Endothelial cell of umbilical vein (primary cell): ENCODE measurements around the gene MAN1A1. TPM values are rescaled to one million over a fixed set of nuclear protein-coding genes. Genes with fewer than 3 reads are reported as not detected.

Source experiments
- BruUV-seq: library from RNA; stranded (reverse); fragments of 400-500 nt; replicated peaks from 2 replicates; lab custom pipeline; 2021; lab: Mats Ljungman, UMichigan
- CTCF ChIA-PET: fragments of 300-600, 350-600 bp; sonication (Branson Sonifier 250); formaldehyde crosslinking; loops from one replicate; lab custom pipeline; 2021; ENCODE audit warnings: antibody characterized with exemption, inconsistent platforms; lab: Charles Lee
- POLR2A ChIA-PET: fragments of 300-600, 350-600 bp; sonication (Branson Sonifier 250); formaldehyde crosslinking; loops from one replicate; lab custom pipeline; 2021; ENCODE audit warnings: antibody characterized with exemption, inconsistent platforms; lab: Charles Lee
- DNase-seq: peaks from one replicate; pipeline ENCODE4 v3.0.0-alpha.2; 2011; ENCODE audit warnings: low read depth, low spot score
- FAIRE-seq: peaks from 2 replicates; lab custom pipeline; 2011; peaks lifted over from hg19 to GRCh38; lab: Jason Lieb, UNC
- H2AFZ ChIP-seq: 2 replicates; pipeline ENCODE4 v1.6.0; 2012; ENCODE audit warnings: low read depth, low read length, control low read depth, inconsistent platforms
- H3K27ac ChIP-seq: 2 replicates; pipeline ENCODE4 v1.5.1; 2011; ENCODE audit warnings: low read depth, mild to moderate bottlenecking, control low read depth, low read length, moderate library complexity; ENCODE audit not compliant: insufficient read depth
- H3K27me3 ChIP-seq, 2 experiments: 2 replicates each; pipeline versions ENCODE4 v1.6.0 to v1.6.1; 2011; ENCODE audit warnings: low read length in 2 of 2, mixed read lengths in 1 of 2; ENCODE audit not compliant: control insufficient read depth in 2 of 2, insufficient read depth in 2 of 2
- H3K36me3 ChIP-seq, 2 experiments: 2 replicates in 1 of 2; 3 replicates in 1 of 2; pipeline ENCODE4 v1.5.1; 2011; ENCODE audit warnings: low read length in 2 of 2, mild to moderate bottlenecking in 1 of 2, moderate library complexity in 1 of 2; ENCODE audit not compliant: control insufficient read depth in 2 of 2, insufficient read depth in 2 of 2; ENCODE audit errors: extremely low read depth in 1 of 2
- H3K4me1 ChIP-seq: 3 replicates; pipeline ENCODE4 v1.5.1; 2011; ENCODE audit warnings: mild to moderate bottlenecking, low read length; ENCODE audit not compliant: control insufficient read depth, insufficient read depth; ENCODE audit errors: extremely low read depth
- H3K4me2 ChIP-seq: 2 replicates; pipeline ENCODE4 v1.6.1; 2011; ENCODE audit warnings: low read length, control low read depth, mixed read lengths; ENCODE audit not compliant: insufficient read depth
- H3K4me3 ChIP-seq, 3 experiments: fragments of 200-600 bp in 1 of 3; sonication (generic), shearing (Covaris generic) in 1 of 3; replicated peaks in 1 of 3; 2 replicates each; pipeline ENCODE4 v1.5.1; 2011 to 2016; ENCODE audit warnings: control low read depth in 3 of 3, low read length in 3 of 3, mild to moderate bottlenecking in 2 of 3, inconsistent platforms in 1 of 3, low read depth in 1 of 3, moderate library complexity in 1 of 3; ENCODE audit not compliant: insufficient read depth in 1 of 3
- H3K79me2 ChIP-seq: 2 replicates; pipeline ENCODE4 v1.6.0; 2012; ENCODE audit warnings: low read length, inconsistent platforms; ENCODE audit not compliant: control insufficient read depth, insufficient read depth
- H3K9ac ChIP-seq: replicated peaks from 2 replicates; pipeline ENCODE3; 2011; ENCODE audit warnings: low read length, control low read depth; ENCODE audit not compliant: insufficient read depth; ENCODE audit errors: extremely low read depth
- H3K9me1 ChIP-seq: replicated peaks from 3 replicates; pipeline ENCODE4 v1.6.0; 2011; ENCODE audit warnings: mild to moderate bottlenecking, low read length; ENCODE audit not compliant: control insufficient read depth, insufficient read depth; ENCODE audit errors: extremely low read depth
- H3K9me3 ChIP-seq: replicated peaks from 2 replicates; pipeline ENCODE4 v1.5.1; 2012; ENCODE audit warnings: low read length, inconsistent platforms; ENCODE audit not compliant: control insufficient read depth, insufficient read depth
- H4K20me1 ChIP-seq: replicated peaks from 2 replicates; pipeline ENCODE3; 2011; ENCODE audit warnings: mild to moderate bottlenecking, low read length; ENCODE audit not compliant: control insufficient read depth, insufficient read depth; ENCODE audit errors: extremely low read depth
- EZH2 ChIP-seq: IDR thresholded peaks from 2 replicates; pipeline ENCODE4 v1.6.1; 2012; ENCODE audit warnings: borderline replicate concordance, low read depth, mild to moderate bottlenecking, moderate library complexity, low read length, inconsistent platforms; ENCODE audit not compliant: severe bottlenecking
- FOS ChIP-seq: IDR thresholded peaks from 2 replicates; pipeline ENCODE4 v1.6.1; 2011; ENCODE audit warnings: mild to moderate bottlenecking, low read length, moderate library complexity, borderline replicate concordance; ENCODE audit not compliant: insufficient read depth
- GATA2 ChIP-seq: IDR thresholded peaks from 2 replicates; pipeline ENCODE4 v1.7.0; 2011; ENCODE audit warnings: low read depth, mild to moderate bottlenecking, moderate library complexity, mixed read lengths, low read length; ENCODE audit not compliant: insufficient read length, insufficient read depth
- JUN ChIP-seq: IDR thresholded peaks from 2 replicates; pipeline ENCODE4 v1.6.1; 2011; ENCODE audit warnings: borderline replicate concordance, low read depth; ENCODE audit not compliant: insufficient read length, insufficient read depth
- MYC ChIP-seq: IDR thresholded peaks from one replicate; pipeline ENCODE4 v1.6.1; 2011; ENCODE audit warnings: mild to moderate bottlenecking, low read depth, low read length
- POLR2A ChIP-seq: IDR thresholded peaks from 2 replicates; pipeline ENCODE4 v1.6.1; 2012; ENCODE audit warnings: low read depth, mild to moderate bottlenecking, control low read depth, low read length
- POLR2AphosphoS5 ChIP-seq: IDR thresholded peaks from 2 replicates; pipeline ENCODE4 v1.6.1; 2012; ENCODE audit warnings: low read depth, mild to moderate bottlenecking, control low read depth, low read length, moderate library complexity; ENCODE audit not compliant: insufficient read depth
- dilution Hi-C: fragments of 300-500 bp; cut with MboI; formaldehyde crosslinking; loops from one replicate; pipeline ENCODE4 v1.15.0; 2019; ENCODE audit warnings: low sequenced_read_pairs; ENCODE audit not compliant: extremely low pct_ligation_motif_present
- intact Hi-C: fragments of 100-400 bp; cut with micrococcal nuclease; formaldehyde crosslinking; loops from one replicate; pipeline ENCODE4 v1.10.0; 2022
- polyA plus RNA-seq, 4 experiments: library from polyadenylated mRNA; depleted of rRNA in 3 of 4; stranded (reverse) in 3 of 4; unstranded in 1 of 4; fragments of >200 nt; gene quantifications; 2 replicates each; pipeline versions ENCODE4 v1.2.1 to v1.2.3, GENCODE V29; 2011 to 2012; ENCODE audit warnings: missing spikeins in 1 of 4
- total RNA-seq: library from RNA; stranded (reverse); gene quantifications from 2 replicates; pipeline ENCODE4 v1.2.3, GENCODE V29; 2021
- TF ChIP-seq, protein P1 (sequence below): IDR thresholded peaks from 2 replicates; pipeline ENCODE4 v1.6.1; 2011; ENCODE audit not compliant: insufficient read depth, insufficient read length
- TF ChIP-seq, protein P2 (sequence below), 2 donors: IDR thresholded peaks; 1 replicate in 1 of 2; 2 replicates in 1 of 2; pipeline ENCODE4 v1.5.1; 2011; ENCODE audit warnings: low read length in 2 of 2, mild to moderate bottlenecking in 2 of 2, moderate library complexity in 2 of 2, control low read depth in 1 of 2, inconsistent platforms in 1 of 2, low read depth in 1 of 2; ENCODE audit not compliant: insufficient read depth in 1 of 2; ENCODE audit errors: extremely low read depth in 1 of 2

MAN1A1 gene
- total and polyA plus RNA-seq, 2 donors (not counting 3 experiments of a cell fraction or from before 2014, with no cell fraction given), result 3.3 to 12.9 TPM

DNA sequence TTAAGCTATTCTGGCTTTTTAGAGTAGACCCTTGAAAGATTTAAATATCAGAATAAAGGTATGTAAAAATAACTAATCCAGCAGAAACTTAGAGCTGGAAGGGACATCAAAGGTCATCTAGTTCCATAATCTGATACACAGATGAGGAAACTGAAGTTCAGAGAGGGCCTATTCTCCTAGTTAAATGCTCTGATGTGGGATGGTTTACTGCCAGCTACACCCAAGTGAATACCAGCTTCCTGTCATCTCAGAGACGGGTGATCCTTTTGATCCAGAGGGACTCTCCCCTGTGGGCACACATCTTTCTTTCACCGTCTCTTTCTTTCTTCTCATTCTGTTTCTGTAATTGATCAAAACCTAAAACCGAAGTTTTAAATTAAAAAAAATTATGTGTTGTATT, 94.1 kb downstream of the MAN1A1 start:
- Histone ChIP-seq H3K4me2 (no peak overlapping the region), H3K9me1 (no peaks in the 10 kb centered on the region), H3K36me3 (no peaks in the 10 kb centered on the region), H2AFZ (no peak overlapping the region), H4K20me1 (no peaks in the 10 kb centered on the region), H3K4me3 (no peak overlapping the region), H3K9ac (no peak overlapping the region), H3K9me3 (no peaks in the 10 kb centered on the region), H3K27me3 (no peaks in the 10 kb centered on the region), H3K79me2 (no peaks in the 10 kb centered on the region), H3K27ac (no peak overlapping the region), H3K4me1 (no peaks in the 10 kb centered on the region)
- ChIA-PET POLR2A (interaction anchor here (0.7 kb wide), 1 partner anchor 335 kb away, joined by 4 read pairs; no protein-coding TSS in a partner anchor), CTCF (no interaction called here)
- dilution Hi-C loops (no loop called here), intact Hi-C loops (no loop called here)
- BruUV-seq, result no TSS peak
- FAIRE-seq (no peak), DNase-seq (no peak)
- TF ChIP-seq FOS, result no peak

DNA sequence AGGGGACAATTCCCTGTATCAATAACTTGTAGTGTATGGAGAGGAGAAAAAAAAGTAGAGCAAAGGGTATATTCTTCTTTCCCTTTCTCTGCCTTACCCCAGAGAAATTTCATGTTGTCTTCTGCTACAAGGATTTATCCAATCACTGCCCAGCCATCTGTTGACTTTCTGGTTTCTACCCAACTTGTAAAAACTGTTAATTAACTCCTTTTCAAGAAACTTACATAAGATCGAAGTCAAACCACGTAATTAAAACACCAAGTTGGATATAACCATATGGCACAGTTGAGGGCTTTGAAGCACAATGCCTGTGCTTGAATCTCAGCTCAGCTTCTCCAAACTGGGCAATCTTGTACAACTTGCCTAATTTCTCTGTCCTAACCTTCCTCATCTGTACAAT, 99.5 kb downstream of the MAN1A1 start:
- no peaks in the 10 kb centered on the region for H3K27me3 ChIP-seq
- ChIA-PET CTCF (interaction anchor here (1.0 kb wide), 1 partner anchor 120 kb away, joined by 3 read pairs; no protein-coding TSS in a partner anchor), POLR2A (no interaction called here)
- H3K9me3 ChIP-seq, result no peaks in the 10 kb centered on the region
- intact Hi-C loops, result no loop called here
- no peaks in the 10 kb centered on the region for H3K36me3 ChIP-seq
- TF ChIP-seq MYC (no peak), JUN (no peak), POLR2AphosphoS5 (no peak), FOS (no peak), GATA2 (no peak), EZH2 (no peak), POLR2A (no peak)
- TF ChIP-seq, protein P1, sequence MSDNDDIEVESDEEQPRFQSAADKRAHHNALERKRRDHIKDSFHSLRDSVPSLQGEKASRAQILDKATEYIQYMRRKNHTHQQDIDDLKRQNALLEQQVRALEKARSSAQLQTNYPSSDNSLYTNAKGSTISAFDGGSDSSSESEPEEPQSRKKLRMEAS, result no peak
- TF ChIP-seq, protein P2, sequence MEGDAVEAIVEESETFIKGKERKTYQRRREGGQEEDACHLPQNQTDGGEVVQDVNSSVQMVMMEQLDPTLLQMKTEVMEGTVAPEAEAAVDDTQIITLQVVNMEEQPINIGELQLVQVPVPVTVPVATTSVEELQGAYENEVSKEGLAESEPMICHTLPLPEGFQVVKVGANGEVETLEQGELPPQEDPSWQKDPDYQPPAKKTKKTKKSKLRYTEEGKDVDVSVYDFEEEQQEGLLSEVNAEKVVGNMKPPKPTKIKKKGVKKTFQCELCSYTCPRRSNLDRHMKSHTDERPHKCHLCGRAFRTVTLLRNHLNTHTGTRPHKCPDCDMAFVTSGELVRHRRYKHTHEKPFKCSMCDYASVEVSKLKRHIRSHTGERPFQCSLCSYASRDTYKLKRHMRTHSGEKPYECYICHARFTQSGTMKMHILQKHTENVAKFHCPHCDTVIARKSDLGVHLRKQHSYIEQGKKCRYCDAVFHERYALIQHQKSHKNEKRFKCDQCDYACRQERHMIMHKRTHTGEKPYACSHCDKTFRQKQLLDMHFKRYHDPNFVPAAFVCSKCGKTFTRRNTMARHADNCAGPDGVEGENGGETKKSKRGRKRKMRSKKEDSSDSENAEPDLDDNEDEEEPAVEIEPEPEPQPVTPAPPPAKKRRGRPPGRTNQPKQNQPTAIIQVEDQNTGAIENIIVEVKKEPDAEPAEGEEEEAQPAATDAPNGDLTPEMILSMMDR (IDR thresholded peaks at IDR 0.05; ENCODE audit: extremely low read depth in 1 of 2, insufficient read depth in 1 of 2, low read depth in 1 of 2, low read length in 2 of 2), result no peak
- no peaks in the 10 kb centered on the region for H3K79me2 ChIP-seq
- no peak overlapping the region for H3K4me2 ChIP-seq
- H3K4me1 ChIP-seq, result no peaks in the 10 kb centered on the region
- H4K20me1 ChIP-seq, result no peaks in the 10 kb centered on the region
- no peak overlapping the region for H2AFZ ChIP-seq
- DNase-seq (no peak), FAIRE-seq (no peak)
- H3K4me3 ChIP-seq, result no peak overlapping the region
- no peaks in the 10 kb centered on the region for H3K9me1 ChIP-seq
- no peak overlapping the region for H3K27ac ChIP-seq
- dilution Hi-C loops, result no loop called here
- no peak overlapping the region for H3K9ac ChIP-seq
- BruUV-seq, result no TSS peak
